Measurements from ENCODE around the gene BCL2L13.
A peak's percentile ranks its signal among the peaks of the same experiment; 100 is the strongest.
"Not testable (repeated sequence)": the region's sequence is repeated elsewhere in the genome, so short reads cannot be mapped to it uniquely, and the experiment has no call there.

The BCL2L13 gene

DNA sequence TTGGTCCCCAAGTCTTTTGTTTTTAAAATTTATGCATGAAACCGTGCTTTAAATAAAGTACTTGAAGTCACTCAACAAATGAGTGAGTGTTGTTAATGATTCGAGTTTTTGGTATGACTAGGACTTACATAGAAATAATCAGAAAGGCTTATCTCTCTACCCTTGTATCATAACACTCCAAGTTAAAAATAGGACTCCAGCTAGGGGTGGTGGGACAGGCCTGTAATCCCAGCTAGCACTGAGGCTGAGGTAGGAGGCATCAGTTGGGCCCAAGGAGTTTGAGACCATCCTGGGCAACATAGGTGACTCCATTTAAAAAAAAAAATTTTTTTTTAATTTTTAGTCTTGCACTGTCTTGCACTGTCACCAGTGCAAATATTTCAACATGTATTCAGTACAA lies 55.6 kb downstream of the BCL2L13 start:
- Histone ChIP-seq H3K27ac (no peak overlapping the region), H3K36me3 (replicated peaks) (peaks cover 3% of the 10 kb centered on the region), H3K4me3 (ENCODE audit: low read depth, low read length) (no peak overlapping the region), H3K27me3 (replicated peaks) (no peaks in the 10 kb centered on the region)
- TF ChIP-seq, protein P1, sequence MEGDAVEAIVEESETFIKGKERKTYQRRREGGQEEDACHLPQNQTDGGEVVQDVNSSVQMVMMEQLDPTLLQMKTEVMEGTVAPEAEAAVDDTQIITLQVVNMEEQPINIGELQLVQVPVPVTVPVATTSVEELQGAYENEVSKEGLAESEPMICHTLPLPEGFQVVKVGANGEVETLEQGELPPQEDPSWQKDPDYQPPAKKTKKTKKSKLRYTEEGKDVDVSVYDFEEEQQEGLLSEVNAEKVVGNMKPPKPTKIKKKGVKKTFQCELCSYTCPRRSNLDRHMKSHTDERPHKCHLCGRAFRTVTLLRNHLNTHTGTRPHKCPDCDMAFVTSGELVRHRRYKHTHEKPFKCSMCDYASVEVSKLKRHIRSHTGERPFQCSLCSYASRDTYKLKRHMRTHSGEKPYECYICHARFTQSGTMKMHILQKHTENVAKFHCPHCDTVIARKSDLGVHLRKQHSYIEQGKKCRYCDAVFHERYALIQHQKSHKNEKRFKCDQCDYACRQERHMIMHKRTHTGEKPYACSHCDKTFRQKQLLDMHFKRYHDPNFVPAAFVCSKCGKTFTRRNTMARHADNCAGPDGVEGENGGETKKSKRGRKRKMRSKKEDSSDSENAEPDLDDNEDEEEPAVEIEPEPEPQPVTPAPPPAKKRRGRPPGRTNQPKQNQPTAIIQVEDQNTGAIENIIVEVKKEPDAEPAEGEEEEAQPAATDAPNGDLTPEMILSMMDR (IDR thresholded peaks at IDR 0.05; ENCODE audit: low read depth, low read length, missing control alignments) = no peak
- in situ Hi-C loops (cut with HindIII; ENCODE audit: low pct_ligation_motif_present, low sequenced_read_pairs) = no loop called here
- DNase-seq = no peak

DNA sequence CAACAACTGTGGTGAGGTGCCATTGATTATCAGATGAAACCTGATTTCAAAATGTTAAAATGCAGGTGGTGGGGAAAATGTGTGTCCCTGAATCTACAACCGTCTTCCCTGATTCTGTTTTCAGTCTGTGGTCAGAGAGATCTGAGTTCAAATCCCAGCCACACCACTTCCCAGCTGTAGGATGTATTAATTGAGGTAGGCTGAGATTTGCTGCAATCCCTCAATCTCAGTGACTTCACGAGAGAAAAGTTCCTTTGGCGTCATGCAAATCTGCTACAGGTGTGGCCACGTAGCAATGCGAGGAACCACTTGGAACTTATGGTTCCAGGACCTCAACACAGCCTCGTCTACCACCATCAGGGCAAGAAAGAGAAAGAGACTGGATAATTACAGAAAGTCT lies 56.2 kb downstream of the BCL2L13 start:
- Histone ChIP-seq H3K36me3 (replicated peaks) (peaks cover 4% of the 10 kb centered on the region), H3K4me3 (ENCODE audit: low read depth, low read length) (no peak overlapping the region), H3K27me3 (replicated peaks) (no peaks in the 10 kb centered on the region), H3K27ac (no peak overlapping the region)
- in situ Hi-C loops (cut with HindIII; ENCODE audit: low pct_ligation_motif_present, low sequenced_read_pairs) = no loop called here
- no peak for DNase-seq
- TF ChIP-seq, protein P1 (IDR thresholded peaks at IDR 0.05; ENCODE audit: low read depth, low read length, missing control alignments) = no peak

DNA sequence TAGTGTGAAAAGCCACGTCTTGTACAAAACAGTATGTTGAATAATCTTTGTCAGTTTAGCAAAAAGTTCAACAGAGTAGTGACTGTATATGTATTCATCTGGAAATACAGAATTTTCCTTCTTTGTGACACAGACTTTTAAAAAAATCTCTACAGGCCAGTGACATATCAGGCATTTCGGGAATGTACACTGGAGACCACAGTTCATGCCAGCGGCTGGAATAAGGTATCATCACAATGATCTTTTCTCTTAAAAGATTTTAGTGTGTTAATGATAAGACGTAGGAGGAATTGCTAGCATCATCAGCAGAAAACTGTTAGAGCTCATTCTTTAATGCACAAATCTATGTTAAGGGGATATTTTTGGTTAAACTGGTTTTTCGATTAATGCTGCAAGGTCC lies 57.4 kb downstream of the BCL2L13 start:
- Histone ChIP-seq H3K4me3 (ENCODE audit: low read depth, low read length) (no peak overlapping the region), H3K36me3 (replicated peaks) (peaks cover 6% of the 10 kb centered on the region), H3K27me3 (replicated peaks) (no peaks in the 10 kb centered on the region), H3K27ac (no peak overlapping the region)
- in situ Hi-C loops (cut with HindIII; ENCODE audit: low pct_ligation_motif_present, low sequenced_read_pairs) = no loop called here
- TF ChIP-seq, protein P1 (IDR thresholded peaks at IDR 0.05; ENCODE audit: low read depth, low read length, missing control alignments) = no peak
- peak; percentile 24 for DNase-seq

DNA sequence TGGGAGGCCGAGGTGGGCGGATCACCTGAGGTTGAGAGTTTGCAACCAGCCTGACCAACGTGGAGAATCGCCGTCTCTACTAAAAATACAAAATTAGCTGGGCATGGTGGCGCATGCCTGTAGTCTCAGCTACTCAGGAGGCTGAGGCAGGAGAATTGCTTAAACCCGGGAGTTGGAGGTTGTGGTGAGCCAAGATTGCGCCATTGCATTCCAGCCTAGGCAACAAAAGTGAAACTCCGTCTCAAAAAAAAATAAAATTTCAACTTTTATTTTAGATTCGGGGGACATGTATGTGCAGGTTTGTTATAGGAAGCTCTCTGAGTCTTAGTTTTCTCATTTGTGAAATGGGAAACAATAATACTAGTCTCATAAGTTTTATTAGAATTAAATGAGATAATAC lies 58.6 kb downstream of the BCL2L13 start:
- H3K27me3 ChIP-seq (replicated peaks); DNase-seq; in situ Hi-C loops (cut with HindIII; ENCODE audit: low pct_ligation_motif_present, low sequenced_read_pairs); H3K27ac ChIP-seq; H3K4me3 ChIP-seq (ENCODE audit: low read depth, low read length); H3K36me3 ChIP-seq (replicated peaks): not testable (repeated sequence)

DNA sequence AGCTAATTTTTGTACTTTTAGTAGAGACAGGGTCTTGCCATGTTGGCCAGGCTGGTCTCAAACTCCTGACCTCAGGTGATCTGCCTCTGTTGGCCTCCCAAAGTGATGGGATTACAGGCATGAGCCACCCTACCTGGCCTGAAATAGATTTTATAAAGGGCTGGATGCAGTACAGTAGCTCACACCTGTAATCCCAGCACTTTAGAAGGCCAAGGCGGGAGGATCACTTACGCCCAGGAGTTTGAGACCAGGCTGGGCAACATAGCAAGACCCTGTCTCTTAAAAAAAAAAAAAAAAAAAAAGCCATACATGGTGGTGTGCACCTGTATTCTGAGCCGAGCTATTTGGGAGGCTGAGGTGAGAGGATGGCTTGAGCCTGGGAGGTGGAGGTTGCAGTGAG lies 59.7 kb downstream of the BCL2L13 start:
- in situ Hi-C loops (cut with HindIII; ENCODE audit: low pct_ligation_motif_present, low sequenced_read_pairs); H3K4me3 ChIP-seq (ENCODE audit: low read depth, low read length); DNase-seq; H3K27ac ChIP-seq; H3K36me3 ChIP-seq (replicated peaks); H3K27me3 ChIP-seq (replicated peaks): not testable (repeated sequence)

DNA sequence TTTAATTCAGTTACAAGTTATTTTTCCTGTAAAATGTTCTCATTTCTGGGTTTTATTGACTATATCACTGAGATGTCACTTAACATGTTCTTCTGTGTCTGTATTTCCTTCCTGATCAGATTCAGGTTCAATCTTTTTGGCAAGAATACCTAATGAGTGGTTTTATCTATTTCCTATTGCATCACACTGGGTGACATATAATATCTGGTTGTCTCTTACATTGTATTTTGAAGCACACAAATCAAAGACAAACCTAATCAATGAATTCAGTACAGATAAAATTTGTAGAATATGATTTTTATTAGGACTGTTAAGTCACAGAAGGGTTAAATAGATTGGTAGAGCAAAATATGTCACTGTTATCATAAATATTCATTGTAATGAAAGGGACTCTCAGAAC lies 60.4 kb downstream of the BCL2L13 start:
- DNase-seq = no peak
- Histone ChIP-seq H3K27me3 (replicated peaks) (no peaks in the 10 kb centered on the region), H3K36me3 (replicated peaks) (peaks cover 6% of the 10 kb centered on the region), H3K27ac (no peak overlapping the region), H3K4me3 (ENCODE audit: low read depth, low read length) (no peak overlapping the region)
- in situ Hi-C loops (cut with HindIII; ENCODE audit: low pct_ligation_motif_present, low sequenced_read_pairs) = no loop called here
- TF ChIP-seq, protein P1 (IDR thresholded peaks at IDR 0.05; ENCODE audit: low read depth, low read length, missing control alignments) = no peak

DNA sequence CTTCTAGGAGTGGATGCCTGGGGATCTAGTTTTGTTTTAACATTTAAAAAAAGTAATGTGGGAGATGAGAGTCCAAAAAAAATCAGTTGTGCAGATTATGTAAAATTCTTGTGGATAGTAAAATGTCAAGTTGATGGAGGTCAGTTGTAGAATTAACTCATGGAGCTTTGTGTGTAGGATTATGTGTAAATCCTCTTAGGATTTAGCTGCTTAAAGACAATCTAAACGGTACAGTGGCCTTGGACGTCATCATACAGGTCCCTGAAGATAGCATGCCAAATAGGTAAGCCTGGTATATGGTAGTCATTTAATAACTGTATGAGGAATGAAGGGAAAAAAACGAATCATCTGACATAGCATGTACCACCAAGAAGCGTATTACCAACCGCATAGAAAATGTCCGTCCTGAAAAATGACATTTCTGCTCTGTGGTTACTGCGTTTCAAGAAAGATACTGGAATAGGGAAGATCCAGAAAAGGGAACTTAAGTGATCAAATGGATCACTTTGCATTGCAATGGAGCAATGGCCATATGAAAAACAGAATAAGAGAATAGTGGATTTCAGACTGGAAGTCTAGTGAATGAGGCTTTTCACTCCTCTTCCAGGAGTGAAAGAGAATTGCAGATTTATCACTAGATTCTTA lies 61.3 kb downstream of the BCL2L13 start:
- Histone ChIP-seq H3K27me3 (replicated peaks) (no peaks in the 10 kb centered on the region), H3K4me3 (ENCODE audit: low read depth, low read length) (no peak overlapping the region), H3K27ac (no peak overlapping the region), H3K36me3 (replicated peaks) (peaks cover 10% of the 10 kb centered on the region)
- TF ChIP-seq, protein P1 (IDR thresholded peaks at IDR 0.05; ENCODE audit: low read depth, low read length, missing control alignments) = no peak
- in situ Hi-C loops (cut with HindIII; ENCODE audit: low pct_ligation_motif_present, low sequenced_read_pairs) = no loop called here
- DNase-seq = no peak
